Activated T-cell treated with anti-CD3 and anti-CD28 coated beads, Interleukin-2, amount 50 U/mL, for 1 hour (primary cell): Measurements from ENCODE around the gene OAS1.
"Not testable (repeated sequence)": the region's sequence is repeated elsewhere in the genome, so short reads cannot be mapped to it uniquely, and the experiment has no call there.

ENCODE experiments used
- DNase-seq: peaks from one replicate; pipeline ENCODE4 v3.0.0-alpha.2; 2020

The OAS1 gene

GRCh38 chr12:112900298-112901145 lies 6.2 kb upstream of the OAS1 start:
- DNase-seq: peak; percentile 22

GRCh38 chr12:112901271-112901670 lies 5.5 kb upstream of the OAS1 start:
- DNase-seq: no peak

GRCh38 chr12:112904571-112904970 lies 2.2 kb upstream of the OAS1 start:
- no peak for DNase-seq

GRCh38 chr12:112905451-112906089 lies 1.2 kb upstream of the OAS1 start:
- DNase-seq: no peak

- DNase-seq: no peak
Observed at GRCh38 chr12:112907415-112908157, 824 bp downstream of the OAS1 start.

- no peak for DNase-seq
Observed at GRCh38 chr12:112908548-112908947, 1.8 kb downstream of the OAS1 start.

GRCh38 chr12:112909693-112910092 lies 2.9 kb downstream of the OAS1 start:
- no peak for DNase-seq

- DNase-seq: no peak
Observed at GRCh38 chr12:112913038-112913688, 6.4 kb downstream of the OAS1 start.

- not testable (repeated sequence) for DNase-seq
Observed at GRCh38 chr12:112913888-112914287, 7.1 kb downstream of the OAS1 start.

- no peak for DNase-seq
Observed at GRCh38 chr12:112916270-112916669, 9.5 kb downstream of the OAS1 start.

- DNase-seq: no peak
Observed at GRCh38 chr12:112919121-112919520, 12.4 kb downstream of the OAS1 start.

GRCh38 chr12:112924986-112925385 lies 18.2 kb downstream of the OAS1 start:
- no peak for DNase-seq

GRCh38 chr12:112926416-112927033 lies 19.8 kb downstream of the OAS1 start:
- DNase-seq: not testable (repeated sequence)

GRCh38 chr12:112927475-112927874 lies 20.7 kb downstream of the OAS1 start:
- DNase-seq: no peak

GRCh38 chr12:112927925-112928324 lies 21.2 kb downstream of the OAS1 start:
- no peak for DNase-seq

GRCh38 chr12:112928978-112929377 lies 22.2 kb downstream of the OAS1 start:
- no peak for DNase-seq

GRCh38 chr12:112929715-112930114 lies 23.0 kb downstream of the OAS1 start:
- no peak for DNase-seq

GRCh38 chr12:112930350-112930749 lies 23.6 kb downstream of the OAS1 start:
- no peak for DNase-seq

GRCh38 chr12:112932485-112933128 lies 25.8 kb downstream of the OAS1 start:
- DNase-seq: no peak

- no peak for DNase-seq
Observed at GRCh38 chr12:112933129-112933505, 26.4 kb downstream of the OAS1 start.

GRCh38 chr12:112936264-112936663 lies 29.5 kb downstream of the OAS1 start:
- no peak for DNase-seq

GRCh38 chr12:112936927-112937326 lies 30.2 kb downstream of the OAS1 start:
- no peak for DNase-seq
